Duodenal mucosa (tissue), 2 donors: ENCODE measurements around the gene STUB1.

Experiments used
- H3K27ac ChIP-seq: one replicate; pipeline ENCODE4 v1.7.0; 2013; ENCODE audit warnings: low read depth, low read length
- H3K27me3 ChIP-seq, 2 donors: one replicate each; pipeline ENCODE4 v1.7.0; 2013; ENCODE audit warnings: low read length in 2 of 2, control low read depth in 1 of 2; ENCODE audit not compliant: insufficient read depth in 2 of 2, control insufficient read depth in 1 of 2
- H3K36me3 ChIP-seq, 2 donors: one replicate each; pipeline ENCODE4 v1.7.0; 2013; ENCODE audit warnings: low read length in 2 of 2, control low read depth in 1 of 2; ENCODE audit not compliant: insufficient read depth in 2 of 2, control insufficient read depth in 1 of 2
- H3K4me1 ChIP-seq, 2 donors: one replicate each; pipeline ENCODE4 v1.7.0; 2013; ENCODE audit warnings: low read length in 2 of 2, control low read depth in 1 of 2; ENCODE audit not compliant: insufficient read depth in 2 of 2, control insufficient read depth in 1 of 2
- H3K4me3 ChIP-seq, 2 donors: one replicate each; pipeline ENCODE4 v1.7.0; 2013; ENCODE audit warnings: low read length in 2 of 2, low read depth in 1 of 2
- H3K9ac ChIP-seq, 2 donors: one replicate each; pipeline ENCODE4 v1.7.0; 2013; ENCODE audit warnings: low read length in 2 of 2, low read depth in 1 of 2
- H3K9me3 ChIP-seq, 2 donors: one replicate each; pipeline ENCODE4 v1.7.0; 2013; ENCODE audit warnings: low read length in 2 of 2, control low read depth in 1 of 2; ENCODE audit not compliant: control insufficient read depth in 1 of 2

The STUB1 gene

DNA sequence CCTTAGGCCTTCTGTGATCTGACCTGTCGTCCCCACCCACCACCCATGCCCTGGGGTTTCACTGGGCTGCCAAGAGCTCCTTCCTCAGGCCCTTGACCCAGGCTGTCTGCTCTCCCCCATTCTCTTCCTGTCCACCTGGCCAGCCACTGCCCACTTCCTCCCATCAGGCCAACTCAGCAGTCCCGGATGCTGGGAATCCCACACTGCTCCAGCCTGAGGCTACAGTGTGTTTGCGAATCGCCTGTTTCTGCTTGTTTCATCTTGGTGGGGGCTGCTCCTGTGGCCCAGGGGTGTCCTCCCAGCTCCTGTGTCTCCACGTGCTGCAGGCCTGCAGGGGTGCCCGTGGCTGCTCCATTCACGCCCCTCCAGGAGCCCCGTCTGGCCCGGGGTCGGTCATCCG is 33.9 kb downstream of the STUB1 start:
- H3K36me3 ChIP-seq = no peaks in the 10 kb centered on the region
- no peaks in the 10 kb centered on the region for H3K9me3 ChIP-seq
- H3K27ac ChIP-seq = no peak overlapping the region
- H3K4me3 ChIP-seq = no peak overlapping the region
- no peak overlapping the region for H3K9ac ChIP-seq
- peaks cover 16 to 24% of the 10 kb centered on the region in 2 donors for H3K4me1 ChIP-seq
- H3K27me3 ChIP-seq = peaks cover 36 to 48% of the 10 kb centered on the region in 2 donors

GRCh38 chr16:714558-715476 is 34.6 kb downstream of the STUB1 start, which contains the start of gene METRN:
Gene METRN, plus strand, starts transcription at chr16:715118. Its CDS starts 172 bp downstream, at chr16:715290.
- Histone ChIP-seq H3K27me3 (peaks cover 30 to 41% of the 10 kb centered on the region in 2 donors), H3K27ac (no peak within 1 kb of the TSS), H3K36me3 (no peaks in the 10 kb centered on the region), H3K9me3 (no peaks in the 10 kb centered on the region), H3K4me3 (peak within 1 kb of the TSS; percentile 47 to 55), H3K4me1 (peaks cover 21 to 30% of the 10 kb centered on the region in 2 donors), H3K9ac (no peak within 1 kb of the TSS)

GRCh38 chr16:715477-716199 is 35.4 kb downstream of the STUB1 start:
- Histone ChIP-seq H3K9me3 (no peaks in the 10 kb centered on the region), H3K36me3 (no peaks in the 10 kb centered on the region), H3K9ac (no peak overlapping the region), H3K4me1 (peaks cover 27 to 38% of the 10 kb centered on the region in 2 donors), H3K27ac (no peak overlapping the region), H3K4me3 (peak overlapping the region; percentile 47 to 55), H3K27me3 (peaks cover 22 to 33% of the 10 kb centered on the region in 2 donors)

- no peaks in the 10 kb centered on the region for H3K9me3 ChIP-seq
- H3K4me3 ChIP-seq = peak overlapping the region in 1 of 2 donors; percentile 43
- no peaks in the 10 kb centered on the region for H3K36me3 ChIP-seq
- no peak overlapping the region for H3K9ac ChIP-seq
- peaks cover 17 to 27% of the 10 kb centered on the region in 2 donors for H3K27me3 ChIP-seq
- no peak overlapping the region for H3K27ac ChIP-seq
- H3K4me1 ChIP-seq = peaks cover 27 to 39% of the 10 kb centered on the region in 2 donors
These were observed 36.0 kb downstream of the STUB1 start for GRCh38 chr16:716200-716568.

- Histone ChIP-seq H3K27me3 (peaks cover 12 to 25% of the 10 kb centered on the region in 2 donors), H3K4me3 (no peak overlapping the region), H3K9me3 (no peaks in the 10 kb centered on the region), H3K27ac (no peak overlapping the region), H3K36me3 (no peaks in the 10 kb centered on the region), H3K4me1 (peaks cover 27 to 42% of the 10 kb centered on the region in 2 donors), H3K9ac (no peak overlapping the region)
These were observed 36.6 kb downstream of the STUB1 start for GRCh38 chr16:716768-717325.

DNA sequence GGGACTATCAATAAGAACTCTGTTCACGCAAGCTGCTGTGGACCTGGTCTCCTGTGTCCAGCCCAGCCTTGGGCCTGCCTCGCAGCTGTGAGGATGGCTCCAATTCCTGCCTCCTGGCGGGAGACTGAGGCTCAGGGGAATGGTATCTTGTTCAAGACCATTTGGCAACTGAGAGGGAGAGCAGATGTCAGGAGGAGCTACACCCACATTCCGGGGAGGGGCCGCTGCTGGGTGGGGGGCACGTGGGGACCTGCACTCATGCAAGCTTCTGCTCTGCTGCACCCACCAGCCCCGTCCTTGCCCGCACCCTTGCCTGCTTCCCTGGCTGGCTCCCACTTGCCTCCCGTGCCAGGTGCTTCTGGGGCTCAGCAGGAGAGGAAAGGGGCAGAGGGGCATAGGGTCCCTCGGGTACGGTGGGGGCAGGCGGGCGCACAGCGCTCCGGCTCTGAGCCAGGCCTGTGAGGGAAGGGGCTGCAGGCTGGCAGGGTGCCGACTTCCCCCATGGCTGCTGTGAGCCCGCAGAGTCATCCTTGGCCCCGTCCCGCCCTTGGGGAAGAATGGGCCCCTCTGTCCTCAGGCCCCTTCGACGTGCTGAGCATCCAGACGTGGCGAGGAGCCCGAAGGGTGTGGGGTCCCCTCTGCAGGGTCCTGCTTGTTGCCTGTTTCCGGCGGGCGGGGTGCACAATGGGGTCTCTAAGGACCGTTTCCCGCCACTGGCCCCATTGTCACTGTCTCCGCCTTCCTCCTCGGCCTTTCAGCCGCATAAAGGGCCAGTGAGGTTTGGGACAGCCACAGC is 37.4 kb downstream of the STUB1 start:
- H3K9me3 ChIP-seq = no peaks in the 10 kb centered on the region
- peaks cover 12 to 25% of the 10 kb centered on the region in 2 donors for H3K27me3 ChIP-seq
- H3K36me3 ChIP-seq = no peaks in the 10 kb centered on the region
- peaks cover 27 to 45% of the 10 kb centered on the region in 2 donors for H3K4me1 ChIP-seq
- H3K27ac ChIP-seq = no peak overlapping the region
- no peak overlapping the region for H3K4me3 ChIP-seq
- H3K9ac ChIP-seq = no peak overlapping the region

- no peak overlapping the region for H3K4me3 ChIP-seq
- H3K27ac ChIP-seq = no peak overlapping the region
- H3K36me3 ChIP-seq = no peaks in the 10 kb centered on the region
- peaks cover 27 to 45% of the 10 kb centered on the region in 2 donors for H3K4me1 ChIP-seq
- H3K9ac ChIP-seq = no peak overlapping the region
- no peaks in the 10 kb centered on the region for H3K9me3 ChIP-seq
- H3K27me3 ChIP-seq = peaks cover 12 to 25% of the 10 kb centered on the region in 2 donors
These were observed 38.2 kb downstream of the STUB1 start for GRCh38 chr16:718389-718788.

DNA sequence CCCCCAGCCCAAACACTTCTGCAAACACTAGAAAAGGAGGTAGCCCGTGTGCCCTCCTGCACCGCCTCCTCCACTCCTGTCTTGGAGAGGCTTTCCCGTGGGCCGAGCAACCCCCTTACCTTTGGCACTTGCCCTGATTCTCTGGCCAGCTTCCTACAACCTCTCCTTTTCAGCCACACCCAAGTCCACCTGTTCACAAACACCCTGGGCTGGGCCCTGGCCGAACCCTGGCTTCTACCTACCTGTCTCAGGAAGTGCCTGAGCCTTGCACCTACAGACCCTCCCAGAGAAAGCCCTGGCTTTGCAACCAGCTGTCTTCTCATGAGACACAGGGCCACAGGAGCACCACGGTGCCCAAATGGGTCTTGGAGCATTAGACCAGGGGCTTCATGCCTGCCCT is 38.7 kb downstream of the STUB1 start:
- Histone ChIP-seq H3K27ac (no peak overlapping the region), H3K36me3 (no peaks in the 10 kb centered on the region), H3K4me3 (peak overlapping the region; percentile 7 to 25), H3K27me3 (peaks cover 12 to 24% of the 10 kb centered on the region in 2 donors), H3K4me1 (peaks cover 27 to 45% of the 10 kb centered on the region in 2 donors), H3K9ac (no peak overlapping the region), H3K9me3 (no peaks in the 10 kb centered on the region)

GRCh38 chr16:719815-720446 is 39.7 kb downstream of the STUB1 start:
- Histone ChIP-seq H3K27ac (no peak overlapping the region), H3K9me3 (no peaks in the 10 kb centered on the region), H3K36me3 (no peaks in the 10 kb centered on the region), H3K27me3 (peaks cover 12 to 22% of the 10 kb centered on the region in 2 donors), H3K4me3 (peak overlapping the region; percentile 76 to 77), H3K9ac (peak overlapping the region; percentile 63 to 77), H3K4me1 (peaks cover 27 to 41% of the 10 kb centered on the region in 2 donors)
